HepG2 (cell line): ENCODE results near the gene GPC6. TPM values are rescaled to one million over a fixed set of nuclear protein-coding genes. Genes with fewer than 3 reads are reported as not detected.

Experiments
- ATAC-seq: fragments of 200-7000 bp; cut with Tn5 transposase; 3 replicates; pipeline ENCODE4 v1.9.1; 2020; ENCODE audit warnings: mild to moderate bottlenecking, moderate library complexity
- BruUV-seq: library from RNA; stranded (reverse); fragments of 400-500 nt; replicated peaks from 2 replicates; lab custom pipeline; 2021; lab: Mats Ljungman, UMichigan
- CTCF ChIA-PET: fragments of 300-600 bp; formaldehyde crosslinking; extraction: SDS; loops from one replicate; lab custom pipeline; 2021; ENCODE audit warnings: low total read pairs, inconsistent platforms, low intra/inter-chr PET ratio; lab: Yijun Ruan, JAX
- POLR2A ChIA-PET: fragments of 350-600 bp; sonication (Branson Sonifier 250); formaldehyde crosslinking; loops from one replicate; lab custom pipeline; 2020; ENCODE audit warnings: antibody characterized with exemption, inconsistent platforms; lab: Yijun Ruan, JAX
- DNase-seq: peaks from one replicate; pipeline ENCODE4 v3.0.0-alpha.2; 2015; ENCODE audit warnings: low spot score
- FAIRE-seq: peaks from 3 replicates; lab custom pipeline; 2011; peaks lifted over from hg19 to GRCh38; lab: Jason Lieb, UNC
- H2AFZ ChIP-seq: one replicate; pipeline ENCODE4 v1.6.1; 2011; ENCODE audit warnings: low read length, inconsistent platforms
- H3K27ac ChIP-seq: fragments of 300-600 bp; 3 replicates; pipeline ENCODE4 v1.8.0; 2011; ENCODE audit warnings: mixed run types, mild to moderate bottlenecking, mixed read lengths, low read length, inconsistent platforms; ENCODE audit not compliant: insufficient read depth; ENCODE audit errors: extremely low read length
- H3K27me3 ChIP-seq, 2 experiments: fragments of 200-600 bp in 1 of 2; 2 replicates in 1 of 2; 3 replicates in 1 of 2; pipeline versions ENCODE4 v1.6.0 to v1.8.0; 2011; ENCODE audit warnings: low read length in 2 of 2, mild to moderate bottlenecking in 2 of 2, moderate library complexity in 2 of 2, inconsistent platforms in 1 of 2; ENCODE audit not compliant: insufficient read depth in 2 of 2, control insufficient read depth in 1 of 2
- H3K36me3 ChIP-seq, 2 experiments: fragments of 200-600 bp in 1 of 2; replicated peaks in 1 of 2; 2 replicates in 1 of 2; 3 replicates in 1 of 2; pipeline versions ENCODE4 v1.5.1 to v1.8.0; 2011; ENCODE audit warnings: low read length in 2 of 2, inconsistent platforms in 1 of 2; ENCODE audit not compliant: insufficient read depth in 2 of 2, control insufficient read depth in 1 of 2
- H3K4me1 ChIP-seq: 2 replicates; pipeline ENCODE4 v1.5.1; 2012; ENCODE audit warnings: low read length, inconsistent platforms; ENCODE audit not compliant: insufficient read depth
- H3K4me2 ChIP-seq: 2 replicates; pipeline ENCODE4 v1.6.0; 2011; ENCODE audit warnings: low read depth, low read length, inconsistent platforms
- H3K4me3 ChIP-seq, 3 experiments: fragments of 200-600 bp in 1 of 3; sonication (generic), shearing (Covaris generic) in 1 of 3; replicated peaks in 1 of 3; 2 replicates each; pipeline ENCODE4 v1.5.1; 2011 to 2016; ENCODE audit warnings: low read length in 3 of 3, inconsistent platforms in 2 of 3, low read depth in 2 of 3, mild to moderate bottlenecking in 2 of 3, control low read depth in 1 of 3, mixed read lengths in 1 of 3; ENCODE audit not compliant: insufficient read depth in 1 of 3
- H3K79me2 ChIP-seq: one replicate; pipeline ENCODE4 v1.6.1; 2011; ENCODE audit warnings: low read length, inconsistent platforms; ENCODE audit not compliant: insufficient read depth
- H3K9ac ChIP-seq: 2 replicates; pipeline ENCODE4 v1.6.0; 2011; ENCODE audit warnings: mild to moderate bottlenecking, low read depth, low read length, inconsistent platforms; ENCODE audit not compliant: insufficient read depth
- H3K9me3 ChIP-seq: 2 replicates; pipeline ENCODE4 v1.5.1; 2012; ENCODE audit warnings: mild to moderate bottlenecking, low read length
- H4K20me1 ChIP-seq: 2 replicates; pipeline ENCODE4 v1.6.0; 2011; ENCODE audit warnings: inconsistent platforms, mild to moderate bottlenecking, low read length, moderate library complexity; ENCODE audit not compliant: insufficient read depth
- ELF3 ChIP-seq: IDR thresholded peaks from 2 replicates; pipeline ENCODE4 v1.6.1; 2016; ENCODE audit warnings: missing genetic modification reagents, missing compliant biosample characterization
- HMG20B ChIP-seq: conservative IDR thresholded peaks from 2 replicates; pipeline ENCODE4 v1.6.1; 2016; ENCODE audit warnings: missing genetic modification reagents, missing compliant biosample characterization
- KDM2A ChIP-seq: sonication (generic); formaldehyde crosslinking; IDR thresholded peaks from 2 replicates; pipeline ENCODE4 v1.4.0; 2020; ENCODE audit warnings: low read depth, missing genetic modification reagents, borderline replicate concordance
- KLF6 ChIP-seq: IDR thresholded peaks from 2 replicates; pipeline ENCODE4 v1.8.0; 2016; ENCODE audit warnings: missing biosample characterization, missing genetic modification reagents
- MTA3 ChIP-seq: sonication (generic); formaldehyde crosslinking; IDR thresholded peaks from 2 replicates; pipeline ENCODE4 v1.4.0; 2020; ENCODE audit warnings: missing genetic modification reagents
- NRL ChIP-seq: sonication (generic); formaldehyde crosslinking; IDR thresholded peaks from 2 replicates; pipeline ENCODE4 v1.5.0; 2020; ENCODE audit warnings: missing genetic modification reagents, mild to moderate bottlenecking, moderate library complexity, borderline replicate concordance
- SMAD3 ChIP-seq: sonication (generic); formaldehyde crosslinking; IDR thresholded peaks from 2 replicates; pipeline ENCODE4 v1.4.0; 2020; ENCODE audit warnings: missing genetic modification reagents
- SOX5 ChIP-seq: IDR thresholded peaks from 2 replicates; pipeline ENCODE4 v1.6.1; 2016; ENCODE audit warnings: borderline replicate concordance
- TOE1 ChIP-seq: sonication (generic); formaldehyde crosslinking; IDR thresholded peaks from 2 replicates; pipeline ENCODE4 v1.4.0; 2020; ENCODE audit warnings: mild to moderate bottlenecking, missing genetic modification reagents
- U2AF1 ChIP-seq: fragments of 200-400 bp; formaldehyde crosslinking; optimal IDR thresholded peaks from 2 replicates; pipeline ENCODE3; 2017; ENCODE audit warnings: mild to moderate bottlenecking, low read depth, low read length
- YY1 ChIP-seq: IDR thresholded peaks from 2 replicates; pipeline ENCODE4 v1.6.1; 2011; ENCODE audit warnings: low read length, low read depth, moderate library complexity, mild to moderate bottlenecking; ENCODE audit not compliant: insufficient read depth, insufficient replicate concordance
- ZNF124 ChIP-seq: sonication (generic); formaldehyde crosslinking; IDR thresholded peaks from 2 replicates; pipeline ENCODE4 v1.4.0; 2020; ENCODE audit warnings: missing genetic modification reagents
- ZNF460 ChIP-seq: sonication (generic); formaldehyde crosslinking; IDR thresholded peaks from 2 replicates; pipeline ENCODE4 v1.5.1; 2020; ENCODE audit warnings: missing genetic modification reagents, mild to moderate bottlenecking, borderline replicate concordance
- WGBS: methylation state at CpG from one replicate; pipeline ENCODE4 v1.1.6; 2017; ENCODE audit warnings: low lambda C conversion rate; 5-methylcytosine and 5-hydroxymethylcytosine counted together
- in situ Hi-C: cut with HindIII; loops from 2 replicates; pipeline ENCODE4 v1.10.0; 2017; ENCODE audit warnings: low pct_unique_long_range_greater_than_20kb; ENCODE audit not compliant: extremely low pct_ligation_motif_present
- intact Hi-C: fragments of 100-400 bp; cut with micrococcal nuclease; formaldehyde crosslinking; loops from one replicate; pipeline ENCODE4 v1.10.0; 2022; ENCODE audit not compliant: unreplicated experiment
- polyA plus RNA-seq, 8 experiments: library from polyadenylated mRNA; depleted of rRNA in 3 of 8; stranded (reverse) in 7 of 8; unstranded in 1 of 8; fragments of >200 nt; fragmentation: Illumina TruSeq in 4 of 8; extraction: Trizol in 4 of 8; gene quantifications; 2 replicates each; pipeline versions ENCODE4 v1.2.1 to v1.2.3, GENCODE V29; 2011 to 2016; ENCODE audit warnings: low read depth in 4 of 8, missing spikeins in 1 of 8, mixed read lengths in 1 of 8; ENCODE audit not compliant: insufficient read depth in 1 of 8
- total RNA-seq, 5 experiments: library from RNA; depleted of rRNA; stranded (reverse); fragments of >200 nt; fragmentation: Illumina TruSeq; extraction: Trizol; gene quantifications; 2 replicates each; pipeline ENCODE4 v1.2.3, GENCODE V29; 2016; ENCODE audit warnings: low read depth in 1 of 5
- TF ChIP-seq, protein P1 (sequence below): sonication (generic); formaldehyde crosslinking; IDR thresholded peaks from 2 replicates; pipeline ENCODE4 v1.4.0; 2020; ENCODE audit warnings: missing genetic modification reagents, borderline replicate concordance
- TF ChIP-seq, protein P2 (sequence below), 2 experiments: sonication (generic) in 1 of 2; formaldehyde crosslinking in 1 of 2; IDR thresholded peaks; 2 replicates each; pipeline versions ENCODE4 v1.4.0 to v1.6.1; 2018 to 2020; ENCODE audit warnings: missing genetic modification reagents in 2 of 2, borderline replicate concordance in 1 of 2, low read depth in 1 of 2, mild to moderate bottlenecking in 1 of 2, missing biosample characterization in 1 of 2

The GPC6 gene
- total and polyA plus RNA-seq, 2 of the 13 experiments (the other 11 are each of a cell fraction or from before 2014, with no cell fraction given) = 24.5 to 33.9 TPM

DNA sequence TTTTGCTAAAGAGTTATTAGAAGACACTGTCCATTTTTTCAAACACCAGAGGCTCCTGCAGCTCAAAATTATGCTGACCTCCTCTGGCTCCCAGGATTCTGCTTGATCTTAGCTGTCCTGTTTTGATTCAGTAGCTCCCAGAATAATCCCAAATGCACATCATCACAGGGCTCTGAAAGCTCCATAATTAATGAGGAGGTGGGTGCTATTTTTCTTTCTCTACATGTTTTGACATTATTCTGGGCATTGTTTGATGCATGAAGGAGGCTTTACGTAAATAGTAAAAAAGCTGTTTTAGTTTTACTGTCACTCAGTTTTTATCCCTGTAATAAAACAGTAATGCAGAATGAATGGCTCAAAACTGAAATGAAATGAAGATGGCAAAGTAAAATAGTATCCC, 757.4 kb downstream of the GPC6 start:
- H3K79me2 ChIP-seq = no peaks in the 10 kb centered on the region
- H3K36me3 ChIP-seq = no peaks in the 10 kb centered on the region
- no peak for FAIRE-seq
- DNase-seq = no peak
- TF ChIP-seq U2AF1 = no peak
- TF ChIP-seq SMAD3 (CRISPR knock-in tag) = no peak
- TF ChIP-seq TOE1 (CRISPR knock-in tag) = no peak
- TF ChIP-seq MTA3 (CRISPR knock-in tag) = no peak
- no peak for TF ChIP-seq ZNF124 (CRISPR knock-in tag)
- no peak for TF ChIP-seq SOX5
- no peak for TF ChIP-seq KDM2A
- no peak for TF ChIP-seq YY1
- TF ChIP-seq, protein P1, sequence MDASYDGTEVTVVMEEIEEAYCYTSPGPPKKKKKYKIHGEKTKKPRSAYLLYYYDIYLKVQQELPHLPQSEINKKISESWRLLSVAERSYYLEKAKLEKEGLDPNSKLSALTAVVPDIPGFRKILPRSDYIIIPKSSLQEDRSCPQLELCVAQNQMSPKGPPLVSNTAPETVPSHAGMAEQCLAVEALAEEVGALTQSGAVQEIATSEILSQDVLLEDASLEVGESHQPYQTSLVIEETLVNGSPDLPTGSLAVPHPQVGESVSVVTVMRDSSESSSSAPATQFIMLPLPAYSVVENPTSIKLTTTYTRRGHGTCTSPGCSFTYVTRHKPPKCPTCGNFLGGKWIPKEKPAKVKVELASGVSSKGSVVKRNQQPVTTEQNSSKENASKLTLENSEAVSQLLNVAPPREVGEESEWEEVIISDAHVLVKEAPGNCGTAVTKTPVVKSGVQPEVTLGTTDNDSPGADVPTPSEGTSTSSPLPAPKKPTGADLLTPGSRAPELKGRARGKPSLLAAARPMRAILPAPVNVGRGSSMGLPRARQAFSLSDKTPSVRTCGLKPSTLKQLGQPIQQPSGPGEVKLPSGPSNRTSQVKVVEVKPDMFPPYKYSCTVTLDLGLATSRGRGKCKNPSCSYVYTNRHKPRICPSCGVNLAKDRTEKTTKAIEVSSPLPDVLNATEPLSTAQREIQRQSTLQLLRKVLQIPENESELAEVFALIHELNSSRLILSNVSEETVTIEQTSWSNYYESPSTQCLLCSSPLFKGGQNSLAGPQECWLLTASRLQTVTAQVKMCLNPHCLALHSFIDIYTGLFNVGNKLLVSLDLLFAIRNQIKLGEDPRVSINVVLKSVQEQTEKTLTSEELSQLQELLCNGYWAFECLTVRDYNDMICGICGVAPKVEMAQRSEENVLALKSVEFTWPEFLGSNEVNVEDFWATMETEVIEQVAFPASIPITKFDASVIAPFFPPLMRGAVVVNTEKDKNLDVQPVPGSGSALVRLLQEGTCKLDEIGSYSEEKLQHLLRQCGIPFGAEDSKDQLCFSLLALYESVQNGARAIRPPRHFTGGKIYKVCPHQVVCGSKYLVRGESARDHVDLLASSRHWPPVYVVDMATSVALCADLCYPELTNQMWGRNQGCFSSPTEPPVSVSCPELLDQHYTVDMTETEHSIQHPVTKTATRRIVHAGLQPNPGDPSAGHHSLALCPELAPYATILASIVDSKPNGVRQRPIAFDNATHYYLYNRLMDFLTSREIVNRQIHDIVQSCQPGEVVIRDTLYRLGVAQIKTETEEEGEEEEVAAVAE = no peak
- no peak for TF ChIP-seq NRL (CRISPR knock-in tag)
- no peak for TF ChIP-seq KLF6 (CRISPR knock-in tag)
- TF ChIP-seq, protein P2, sequence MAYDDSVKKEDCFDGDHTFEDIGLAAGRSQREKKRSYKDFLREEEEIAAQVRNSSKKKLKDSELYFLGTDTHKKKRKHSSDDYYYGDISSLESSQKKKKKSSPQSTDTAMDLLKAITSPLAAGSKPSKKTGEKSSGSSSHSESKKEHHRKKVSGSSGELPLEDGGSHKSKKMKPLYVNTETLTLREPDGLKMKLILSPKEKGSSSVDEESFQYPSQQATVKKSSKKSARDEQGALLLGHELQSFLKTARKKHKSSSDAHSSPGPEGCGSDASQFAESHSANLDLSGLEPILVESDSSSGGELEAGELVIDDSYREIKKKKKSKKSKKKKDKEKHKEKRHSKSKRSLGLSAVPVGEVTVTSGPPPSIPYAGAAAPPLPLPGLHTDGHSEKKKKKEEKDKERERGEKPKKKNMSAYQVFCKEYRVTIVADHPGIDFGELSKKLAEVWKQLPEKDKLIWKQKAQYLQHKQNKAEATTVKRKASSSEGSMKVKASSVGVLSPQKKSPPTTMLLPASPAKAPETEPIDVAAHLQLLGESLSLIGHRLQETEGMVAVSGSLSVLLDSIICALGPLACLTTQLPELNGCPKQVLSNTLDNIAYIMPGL (CRISPR knock-in tag; IDR thresholded peaks at IDR 0.05; ENCODE audit: borderline replicate concordance in 1 of 2, low read depth in 1 of 2) = no peak
- no peak for TF ChIP-seq HMG20B (CRISPR knock-in tag)
- no peak for TF ChIP-seq ZNF460 (CRISPR knock-in tag)
- TF ChIP-seq ELF3 (CRISPR knock-in tag) = no peak
- no TSS peak for BruUV-seq
- WGBS = 96% methylated on average over 1 of the region's 1 CpG
- H3K4me2 ChIP-seq = no peak overlapping the region
- H3K9ac ChIP-seq = no peak overlapping the region
- no peaks in the 10 kb centered on the region for H3K27me3 ChIP-seq
- no peaks in the 10 kb centered on the region for H4K20me1 ChIP-seq
- ChIA-PET POLR2A (no interaction called here), CTCF (no interaction called here)
- H2AFZ ChIP-seq = no peak overlapping the region
- in situ Hi-C loops = no loop called here
- no peak for ATAC-seq
- H3K27ac ChIP-seq = no peak overlapping the region
- H3K9me3 ChIP-seq = no peaks in the 10 kb centered on the region
- H3K4me1 ChIP-seq = no peaks in the 10 kb centered on the region
- no peak overlapping the region for H3K4me3 ChIP-seq
- intact Hi-C loops = no loop called here
